EL (cell line): ENCODE results near the gene SLC35B1.

Experiments
- DNase-seq: peaks from one replicate; pipeline ENCODE4 v3.0.0-alpha.2; 2016

Gene SLC35B1

DNA sequence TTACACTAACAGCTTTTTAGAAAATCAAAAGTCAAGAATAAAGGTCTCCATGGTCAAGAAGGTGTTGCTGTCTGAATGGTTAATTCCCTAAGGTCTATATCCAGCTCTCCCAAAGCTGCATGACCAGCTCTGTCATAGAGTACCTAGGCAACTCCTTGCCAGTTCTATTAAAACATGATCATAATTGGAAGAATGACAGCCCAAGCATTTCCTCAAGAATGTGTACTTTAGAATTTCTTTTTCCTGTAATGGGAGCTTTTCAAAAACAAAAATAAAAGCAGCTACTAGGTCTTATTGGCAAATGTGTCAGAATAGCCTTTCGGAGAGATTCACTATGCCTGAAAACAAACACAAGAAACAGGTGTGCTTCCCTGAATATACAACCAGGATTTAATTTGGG, 37.8 kb downstream of the SLC35B1 start:
- DNase-seq = no peak

DNA sequence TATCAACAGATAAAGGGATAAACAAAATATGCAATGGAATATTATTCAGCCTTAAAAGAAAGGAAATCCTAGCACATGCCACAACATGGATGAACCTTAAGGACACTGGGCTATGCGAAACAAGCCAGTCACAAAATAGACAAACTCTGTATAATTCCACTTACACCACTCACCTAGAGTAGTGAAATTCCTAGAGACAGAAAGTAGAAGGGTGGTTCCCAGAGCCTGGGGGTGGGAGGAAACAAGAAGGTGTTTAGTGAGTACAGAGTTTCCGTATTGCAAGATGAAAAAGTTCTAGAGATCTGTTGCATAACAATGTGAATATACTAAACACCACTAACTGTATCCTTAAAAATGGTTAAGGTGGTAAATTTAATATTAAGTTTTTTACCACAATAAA, 39.9 kb downstream of the SLC35B1 start:
- DNase-seq = no peak

DNA sequence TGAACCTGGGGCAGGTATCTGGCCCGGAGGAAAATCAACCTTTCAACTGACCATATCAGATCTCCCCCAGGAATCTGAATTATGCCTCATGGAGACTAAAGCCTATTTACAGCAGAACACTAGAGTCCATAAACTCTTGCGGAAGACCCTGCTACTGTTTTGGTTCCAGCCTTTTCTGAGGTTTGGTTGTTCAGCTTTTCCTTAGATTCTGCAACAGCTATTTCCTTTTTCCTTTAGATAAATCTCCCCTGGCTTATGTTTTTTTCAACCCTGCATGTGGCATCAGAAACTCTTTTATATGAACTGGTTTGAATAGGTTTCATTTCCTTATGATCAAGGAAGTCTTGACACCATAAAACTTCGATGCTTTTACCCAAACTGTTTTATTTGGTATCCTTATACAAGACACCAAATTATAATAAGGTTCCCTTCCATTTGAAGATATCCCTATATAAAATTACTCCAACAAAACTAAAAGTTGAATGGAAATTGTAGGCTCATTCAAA, 43.0 kb downstream of the SLC35B1 start:
- DNase-seq = no peak

DNA sequence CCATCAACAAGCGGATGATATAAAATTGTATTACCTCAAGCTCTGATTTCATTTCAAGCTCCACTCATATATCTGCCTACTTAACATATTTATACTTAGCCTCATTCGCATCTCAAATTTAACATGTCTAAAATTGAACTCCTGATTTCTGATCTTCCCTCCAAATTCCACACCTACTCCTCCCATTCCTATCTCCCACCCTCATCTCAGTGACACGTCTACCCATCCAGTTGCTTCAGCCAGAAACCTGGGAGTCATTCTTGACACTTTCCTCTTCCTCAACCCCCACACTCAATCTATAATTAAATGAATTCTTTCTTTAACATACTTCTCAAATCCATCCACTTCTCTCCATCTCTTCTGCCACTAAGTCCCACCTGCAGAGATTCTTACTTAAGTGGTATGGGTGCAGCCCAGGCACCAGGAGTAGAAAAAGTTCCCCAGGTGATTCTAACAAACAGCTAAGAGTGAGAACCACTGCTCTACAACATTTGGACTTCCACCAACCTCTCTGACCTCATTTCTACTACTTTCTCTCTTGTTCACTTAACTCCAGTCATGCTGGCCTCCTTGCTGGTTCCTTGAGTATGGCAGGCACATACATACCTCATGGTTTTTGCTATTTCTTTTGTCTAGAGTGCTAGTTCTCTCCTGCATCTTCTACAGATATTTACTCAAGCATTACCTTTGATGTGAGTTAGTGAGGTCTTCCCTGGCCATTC, 47.9 kb downstream of the SLC35B1 start:
- DNase-seq = no peak

DNA sequence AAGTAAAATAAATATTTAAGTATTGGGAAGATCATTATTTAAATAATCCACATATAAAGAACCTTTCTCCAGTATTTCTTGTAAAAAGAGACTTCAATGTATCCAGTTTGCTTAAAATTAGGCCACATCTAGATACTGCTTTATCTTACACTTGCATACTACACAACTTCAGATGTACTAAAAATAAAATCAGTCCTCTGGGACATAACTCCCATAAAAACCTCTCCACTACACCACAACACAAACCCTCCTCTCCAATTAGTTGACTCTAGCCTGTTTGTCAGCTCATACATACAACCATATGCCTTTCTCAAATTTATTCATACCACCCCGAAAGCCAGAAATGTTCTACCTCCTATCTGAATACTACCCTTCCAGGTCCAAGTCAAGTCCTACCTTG, 51.5 kb downstream of the SLC35B1 start:
- no peak for DNase-seq
